Measurements from ENCODE around the gene DNAH11. TPM values are rescaled to one million over a fixed set of nuclear protein-coding genes. Genes with fewer than 3 reads are reported as not detected.
"Not testable (repeated sequence)": the region's sequence is repeated elsewhere in the genome, so short reads cannot be mapped to it uniquely, and the experiment has no call there.

DNAH11 gene
- total RNA-seq, 1 experiment from 2014 or later: 1.0 TPM

DNA sequence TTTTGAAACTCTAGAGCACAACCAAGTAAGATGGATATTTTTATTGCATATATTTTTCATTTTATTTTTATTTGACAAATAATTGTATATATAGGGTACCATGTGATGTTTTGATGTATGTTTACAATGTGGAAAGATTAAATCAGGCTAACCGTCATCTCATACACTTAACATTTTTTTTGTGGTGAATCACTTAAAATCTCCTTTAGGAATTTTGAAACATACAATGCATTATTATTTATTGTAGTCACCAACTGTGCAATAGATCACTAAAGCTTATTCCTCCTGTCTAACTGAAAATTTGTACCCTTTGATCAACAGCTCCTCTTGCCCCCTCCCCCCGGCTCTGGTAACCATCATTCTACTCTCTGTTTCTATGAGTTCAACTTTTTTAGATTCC, 77.2 kb downstream of the DNAH11 start:
- no peaks in the 10 kb centered on the region for H3K27me3 ChIP-seq
- H3K4me1 ChIP-seq: no peaks in the 10 kb centered on the region
- DNase-seq: no peak
- H3K4me3 ChIP-seq: no peak overlapping the region
- H3K36me3 ChIP-seq: no peaks in the 10 kb centered on the region
- no peak overlapping the region for H3K27ac ChIP-seq
- H3K9me3 ChIP-seq (replicated peaks): no peaks in the 10 kb centered on the region

DNA sequence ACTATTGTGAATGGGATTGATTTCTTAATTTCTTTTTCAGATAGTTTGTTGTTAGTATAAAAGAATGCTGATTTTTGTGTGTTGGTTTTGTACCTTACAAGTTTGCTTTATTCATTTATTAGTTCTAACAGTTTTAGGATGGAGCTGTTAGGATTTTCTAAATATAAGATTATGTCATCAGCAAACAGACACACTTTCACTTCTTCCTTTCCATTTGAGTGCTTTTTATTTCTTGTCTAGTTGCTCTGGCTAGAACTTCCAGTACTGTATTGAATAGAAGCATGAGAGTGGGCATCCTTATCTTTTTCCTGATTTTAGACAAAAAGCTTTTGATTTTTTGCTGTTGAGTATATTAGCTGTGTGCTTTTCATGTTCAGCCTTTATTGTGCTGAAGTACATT, 81.5 kb downstream of the DNAH11 start:
- H3K36me3 ChIP-seq: no peaks in the 10 kb centered on the region
- no peak for DNase-seq
- no peak overlapping the region for H3K4me3 ChIP-seq
- H3K27me3 ChIP-seq: no peaks in the 10 kb centered on the region
- no peaks in the 10 kb centered on the region for H3K9me3 ChIP-seq (replicated peaks)
- no peak overlapping the region for H3K27ac ChIP-seq
- H3K4me1 ChIP-seq: no peaks in the 10 kb centered on the region

DNA sequence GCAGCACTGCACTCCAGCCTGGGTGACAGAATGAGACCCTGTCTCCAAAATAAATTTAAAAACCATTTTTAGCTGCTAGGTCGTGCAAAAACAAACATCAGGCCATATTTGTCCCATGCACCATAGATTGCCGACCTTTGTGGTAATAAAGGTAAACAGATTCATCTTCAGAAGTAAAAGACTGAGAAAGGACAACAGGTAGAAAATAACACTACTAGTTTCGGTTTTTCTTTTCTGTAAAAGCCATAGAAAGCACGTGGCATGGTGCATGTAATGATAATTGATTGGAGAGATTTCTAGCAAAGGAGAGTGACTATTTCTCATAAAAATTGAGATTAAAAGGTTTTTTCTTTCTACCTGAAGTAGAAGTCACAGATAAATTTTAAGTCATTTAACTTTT, 93.9 kb downstream of the DNAH11 start:
- no peak overlapping the region for H3K27ac ChIP-seq
- H3K27me3 ChIP-seq: no peaks in the 10 kb centered on the region
- H3K4me3 ChIP-seq: no peak overlapping the region
- no peaks in the 10 kb centered on the region for H3K36me3 ChIP-seq
- no peaks in the 10 kb centered on the region for H3K9me3 ChIP-seq (replicated peaks)
- no peaks in the 10 kb centered on the region for H3K4me1 ChIP-seq
- DNase-seq: no peak

DNA sequence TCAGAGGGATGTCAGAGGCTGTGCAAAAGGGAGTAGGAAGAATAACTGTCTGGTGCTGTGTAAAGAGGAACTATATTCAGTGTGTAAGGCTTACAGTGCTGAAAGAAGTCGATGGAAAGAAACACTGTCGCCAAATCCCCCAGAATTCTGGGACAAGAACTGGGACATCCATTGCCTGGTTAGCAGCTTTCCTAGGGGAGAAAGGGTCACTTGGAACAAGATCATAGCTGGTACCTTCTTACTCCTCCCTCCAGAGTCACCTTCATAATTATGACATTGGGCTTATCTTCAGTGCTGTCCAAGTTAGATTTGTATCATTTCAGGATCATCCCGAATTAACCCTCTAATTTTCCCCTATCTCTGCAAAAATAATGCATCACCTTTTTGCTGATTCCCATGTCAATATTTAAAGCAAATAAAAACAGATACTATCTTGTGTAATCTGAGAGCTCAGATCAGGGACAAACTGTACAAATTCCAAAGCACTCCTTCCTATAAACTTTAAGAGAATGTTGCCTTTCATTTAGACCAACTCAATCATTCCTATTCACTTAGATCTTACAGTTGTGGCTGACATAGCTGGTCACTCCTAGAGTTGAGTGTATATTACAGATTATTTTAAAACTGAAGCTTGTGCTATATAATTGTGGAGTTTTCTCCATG, 96.5 kb downstream of the DNAH11 start:
- Histone ChIP-seq H3K27me3 (no peaks in the 10 kb centered on the region), H3K4me3 (no peak overlapping the region), H3K27ac (no peak overlapping the region), H3K9me3 (replicated peaks) (no peaks in the 10 kb centered on the region), H3K4me1 (no peaks in the 10 kb centered on the region), H3K36me3 (no peaks in the 10 kb centered on the region)
- no peak for DNase-seq

DNA sequence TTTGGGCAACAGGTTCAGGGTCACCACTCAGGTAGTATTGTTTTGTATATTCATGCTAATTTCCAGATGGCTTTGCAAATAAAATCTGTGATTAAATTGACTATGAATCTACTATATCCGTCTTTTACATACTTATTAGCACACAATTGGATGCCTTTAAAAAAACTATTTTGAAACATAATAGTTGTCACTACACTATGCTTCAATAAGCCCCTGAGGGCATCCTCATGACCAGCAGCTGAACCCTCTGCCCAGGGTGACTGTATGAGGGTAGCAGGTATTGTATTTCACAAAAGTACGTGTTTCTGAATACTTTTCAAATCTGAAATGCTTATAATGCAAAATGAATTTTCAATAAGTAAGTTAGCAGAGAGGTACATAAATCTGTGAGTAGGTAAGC, 97.3 kb downstream of the DNAH11 start:
- Histone ChIP-seq H3K27ac (no peak overlapping the region), H3K4me1 (no peaks in the 10 kb centered on the region), H3K27me3 (no peaks in the 10 kb centered on the region), H3K9me3 (replicated peaks) (no peaks in the 10 kb centered on the region), H3K4me3 (no peak overlapping the region), H3K36me3 (no peaks in the 10 kb centered on the region)
- DNase-seq: peak in 1 of 2 experiments; percentile 16

DNA sequence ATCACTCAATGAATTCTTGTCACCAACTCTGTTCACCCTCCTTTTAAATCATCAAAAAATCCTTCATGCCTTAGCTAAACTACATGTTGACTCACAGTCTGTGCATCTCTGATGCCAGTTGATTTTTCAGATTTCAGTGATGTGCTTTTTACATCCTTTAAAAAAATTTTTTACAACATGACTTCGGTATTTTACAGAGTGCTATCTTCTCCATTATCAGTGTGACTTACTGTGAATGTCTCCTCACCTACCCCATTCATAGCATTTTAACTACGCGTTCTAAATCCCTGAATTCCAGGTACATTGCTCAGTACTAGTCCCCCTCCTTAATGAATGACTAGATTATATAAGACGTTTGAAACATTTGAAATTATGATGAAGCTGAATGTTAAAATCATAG, 98.7 kb downstream of the DNAH11 start:
- Histone ChIP-seq H3K36me3 (no peaks in the 10 kb centered on the region), H3K27ac (no peak overlapping the region), H3K27me3 (no peaks in the 10 kb centered on the region), H3K4me1 (no peaks in the 10 kb centered on the region), H3K9me3 (replicated peaks) (no peaks in the 10 kb centered on the region), H3K4me3 (no peak overlapping the region)
- DNase-seq: no peak

DNA sequence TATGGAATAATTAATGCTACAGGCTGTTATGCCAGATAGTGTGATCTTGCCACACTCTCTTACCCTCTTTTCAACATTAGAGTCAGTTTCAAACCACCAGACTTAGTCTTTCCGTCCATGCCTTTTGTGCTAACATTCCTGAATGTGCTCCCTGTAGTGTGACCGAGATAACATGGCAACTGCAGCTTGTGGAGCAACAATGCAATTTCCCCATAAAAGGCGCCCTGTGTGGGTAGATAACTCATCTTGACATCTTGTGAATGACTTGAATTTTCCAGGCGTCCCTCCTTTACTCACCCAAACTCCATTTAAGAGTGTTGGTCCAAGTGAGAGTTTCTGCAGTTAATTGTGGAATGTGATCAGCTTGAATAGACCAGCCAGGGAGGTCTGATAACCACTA, 99.6 kb downstream of the DNAH11 start:
- Histone ChIP-seq H3K36me3 (no peaks in the 10 kb centered on the region), H3K27me3 (no peaks in the 10 kb centered on the region), H3K27ac (no peak overlapping the region), H3K4me1 (no peaks in the 10 kb centered on the region), H3K9me3 (replicated peaks) (no peaks in the 10 kb centered on the region), H3K4me3 (no peak overlapping the region)
- DNase-seq: no peak

DNA sequence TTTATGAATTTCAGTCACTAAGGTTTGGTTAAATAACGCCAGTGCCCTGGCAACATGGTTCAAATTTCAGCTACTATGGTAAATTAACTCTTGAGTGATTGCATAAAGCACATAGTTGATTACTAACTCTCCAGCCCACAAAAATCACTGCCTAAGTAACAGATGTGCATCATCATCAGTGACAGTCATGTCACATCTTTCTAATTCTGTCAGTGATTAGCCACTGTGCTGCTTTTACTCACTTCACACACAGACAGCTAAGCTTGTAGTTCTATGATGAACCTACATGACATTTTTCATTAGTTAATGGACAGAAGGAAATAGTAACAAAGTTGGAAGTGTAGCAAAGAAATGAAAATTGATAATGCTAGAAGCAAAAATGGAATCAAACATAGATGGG, 108.9 kb downstream of the DNAH11 start:
- Histone ChIP-seq H3K4me3 (no peak overlapping the region), H3K27ac (no peak overlapping the region), H3K36me3 (no peaks in the 10 kb centered on the region), H3K27me3 (no peaks in the 10 kb centered on the region), H3K4me1 (no peaks in the 10 kb centered on the region), H3K9me3 (replicated peaks) (no peaks in the 10 kb centered on the region)
- no peak for DNase-seq

DNA sequence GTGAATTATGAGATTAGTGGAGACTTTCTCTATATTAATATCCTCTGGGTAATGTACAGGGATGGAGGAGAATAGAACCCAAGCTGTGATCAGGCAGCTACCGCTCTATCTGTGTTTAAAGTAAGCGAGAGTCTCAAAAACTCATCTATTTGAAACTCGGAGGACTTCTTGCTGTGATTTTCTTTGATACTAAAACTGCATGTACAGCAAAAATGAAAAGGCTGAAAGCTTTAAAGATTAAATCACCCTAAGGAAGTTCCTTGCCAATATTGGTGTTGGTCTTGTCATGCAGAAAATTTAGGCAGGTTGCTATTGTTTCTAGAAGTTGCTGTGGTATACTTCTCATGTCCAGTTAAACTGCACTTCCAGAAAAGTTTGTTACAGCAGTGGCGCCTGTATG, 110.8 kb downstream of the DNAH11 start:
- H3K4me3 ChIP-seq: no peak overlapping the region
- no peaks in the 10 kb centered on the region for H3K27me3 ChIP-seq
- no peaks in the 10 kb centered on the region for H3K4me1 ChIP-seq
- DNase-seq: no peak
- H3K27ac ChIP-seq: no peak overlapping the region
- no peaks in the 10 kb centered on the region for H3K9me3 ChIP-seq (replicated peaks)
- no peaks in the 10 kb centered on the region for H3K36me3 ChIP-seq

DNA sequence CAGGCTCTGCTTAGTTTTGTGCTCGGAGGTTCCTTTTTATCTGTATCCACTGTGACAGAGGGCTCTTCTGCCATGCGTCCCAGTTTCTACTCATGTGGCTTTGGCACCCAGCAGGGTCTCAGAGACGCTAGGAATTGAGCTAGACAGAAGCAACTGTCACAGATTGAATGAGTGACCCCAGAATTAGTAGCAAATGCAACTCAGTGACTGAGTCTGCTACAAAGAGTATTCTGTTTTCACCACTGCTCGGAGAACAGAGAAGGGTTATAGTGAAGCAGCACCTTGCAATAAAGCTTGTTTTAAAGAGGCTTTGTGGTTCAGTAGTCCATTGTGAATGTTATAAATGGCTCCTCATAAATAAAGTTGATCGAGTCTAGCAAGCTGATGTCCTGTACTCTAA, 113.2 kb downstream of the DNAH11 start:
- no peak overlapping the region for H3K4me3 ChIP-seq
- no peaks in the 10 kb centered on the region for H3K4me1 ChIP-seq
- H3K27me3 ChIP-seq: no peaks in the 10 kb centered on the region
- H3K9me3 ChIP-seq (replicated peaks): no peaks in the 10 kb centered on the region
- no peak overlapping the region for H3K27ac ChIP-seq
- DNase-seq: no peak
- no peaks in the 10 kb centered on the region for H3K36me3 ChIP-seq

DNA sequence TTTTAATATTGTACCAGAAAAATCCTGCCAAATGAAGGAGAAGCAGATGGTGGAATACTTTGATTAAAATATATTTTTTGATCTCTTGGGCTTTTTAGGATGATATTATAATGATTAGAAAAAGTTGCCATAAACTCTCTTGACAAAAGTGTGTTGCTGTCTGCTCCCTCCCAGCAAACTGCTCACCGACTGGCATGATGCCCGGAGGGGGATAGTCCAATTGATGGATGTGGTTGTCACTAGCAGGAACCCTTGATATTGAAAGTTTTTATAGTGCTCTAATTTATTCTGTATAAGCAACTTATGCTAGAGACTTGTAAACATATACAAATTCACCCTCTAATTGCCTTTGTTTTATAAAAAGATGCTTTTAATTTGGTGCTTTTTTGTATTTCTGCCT, 114.0 kb downstream of the DNAH11 start:
- H3K9me3 ChIP-seq (replicated peaks): no peaks in the 10 kb centered on the region
- no peaks in the 10 kb centered on the region for H3K36me3 ChIP-seq
- H3K27me3 ChIP-seq: no peaks in the 10 kb centered on the region

DNA sequence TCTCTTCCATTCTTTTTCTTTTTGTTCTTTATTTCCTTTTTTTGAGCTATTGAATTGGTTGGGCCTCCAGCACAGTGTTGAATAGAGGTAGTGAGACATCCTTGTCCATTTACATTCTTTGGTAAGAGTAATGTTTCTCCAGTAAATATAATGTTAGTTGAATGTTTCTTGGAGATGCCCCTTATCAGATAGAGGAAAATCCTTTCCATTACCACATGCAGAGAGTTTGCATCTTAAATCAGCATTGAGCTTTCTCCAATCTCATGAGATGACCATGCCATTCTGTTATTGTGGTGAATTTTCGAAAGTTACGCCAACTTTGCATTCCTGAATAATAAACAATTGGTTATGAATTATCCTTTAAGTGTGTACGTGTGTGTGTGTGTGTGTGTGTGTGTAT, 127.7 kb downstream of the DNAH11 start:
- no peak overlapping the region for H3K4me3 ChIP-seq
- H3K9me3 ChIP-seq (replicated peaks): no peaks in the 10 kb centered on the region
- H3K27ac ChIP-seq: no peak overlapping the region
- peaks cover 2% of the 10 kb centered on the region; the same call in 1 of the 2 replicates for H3K4me1 ChIP-seq
- no peaks in the 10 kb centered on the region for H3K36me3 ChIP-seq
- H3K27me3 ChIP-seq: no peaks in the 10 kb centered on the region
- no peak for DNase-seq

More for the DNA sequence above, 114.0 kb downstream of the DNAH11 start:
- no peak for DNase-seq
- Histone ChIP-seq H3K4me1 (no peaks in the 10 kb centered on the region), H3K27ac (no peak overlapping the region), H3K4me3 (no peak overlapping the region)

DNA sequence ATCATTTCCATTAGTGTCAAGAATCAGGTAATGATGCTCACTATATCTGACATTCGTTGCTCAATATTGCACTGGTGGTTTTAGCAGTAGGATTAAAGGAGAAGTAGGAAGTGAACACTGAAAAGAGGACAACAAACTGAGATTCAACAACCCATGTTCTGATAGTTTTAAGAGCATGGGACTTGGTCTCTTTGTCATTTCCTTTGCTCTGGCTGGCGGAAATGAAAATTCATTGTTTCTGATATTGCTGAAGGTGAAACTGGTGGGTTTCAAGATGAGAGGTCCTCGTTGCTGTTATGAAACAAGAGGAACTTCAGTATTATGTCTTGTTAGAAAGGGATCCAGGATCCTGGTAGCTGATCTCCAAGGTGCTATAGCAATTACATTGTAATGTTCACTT, 129.0 kb downstream of the DNAH11 start:
- no peak for DNase-seq
- peaks cover 9% of the 10 kb centered on the region for H3K4me1 ChIP-seq
- no peaks in the 10 kb centered on the region for H3K36me3 ChIP-seq
- H3K4me3 ChIP-seq: no peak overlapping the region
- no peaks in the 10 kb centered on the region for H3K27me3 ChIP-seq
- no peak overlapping the region for H3K27ac ChIP-seq
- no peaks in the 10 kb centered on the region for H3K9me3 ChIP-seq (replicated peaks)

DNA sequence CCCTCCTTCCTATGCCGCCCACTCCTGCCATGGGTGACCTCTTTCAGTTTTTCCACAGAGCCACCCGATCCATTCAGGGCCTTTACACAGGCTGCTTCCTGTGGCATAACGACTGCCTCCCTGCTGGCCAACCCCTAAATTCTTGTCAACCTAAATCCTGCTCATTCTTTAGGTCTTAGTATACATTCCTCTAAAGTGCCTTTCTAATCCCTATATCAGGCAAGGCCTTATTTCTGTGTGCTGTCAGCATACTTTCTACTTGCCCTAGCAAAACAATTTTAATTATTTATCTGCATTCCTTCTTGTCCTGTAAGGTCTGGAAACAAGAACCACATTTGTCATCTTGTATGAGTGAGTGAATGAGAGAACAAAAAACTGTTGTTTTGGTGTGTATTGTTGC, 132.4 kb downstream of the DNAH11 start:
- DNase-seq: peak; percentile 35 to 40
- Histone ChIP-seq H3K27me3 (no peaks in the 10 kb centered on the region), H3K36me3 (no peaks in the 10 kb centered on the region), H3K9me3 (replicated peaks) (0 out of 2 replicates have a peak, but pooled peaks cover 4% of the 10 kb centered on the region), H3K27ac (peak overlapping the region; percentile 49), H3K4me3 (no peak overlapping the region), H3K4me1 (peaks cover 9% of the 10 kb centered on the region)

DNA sequence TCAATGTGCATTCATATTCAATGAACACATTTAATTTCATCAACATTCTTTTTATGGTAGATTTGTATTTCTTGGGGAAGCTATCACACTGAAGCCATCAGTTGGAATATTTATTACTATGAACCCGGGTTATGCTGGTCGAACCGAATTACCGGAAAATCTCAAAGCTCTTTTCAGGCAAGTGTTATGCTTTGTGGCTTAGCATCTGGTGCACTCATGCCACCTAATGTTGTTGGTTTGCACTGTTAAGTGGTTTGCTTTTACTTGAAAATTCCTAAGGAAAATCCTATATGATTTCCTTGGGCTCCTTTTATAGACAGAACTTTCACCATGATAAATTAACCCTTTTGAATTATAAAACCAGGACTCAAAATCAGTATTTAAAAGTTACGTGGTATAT, 147.9 kb downstream of the DNAH11 start:
- no peaks in the 10 kb centered on the region; the same call in 1 of the 2 replicates for H3K27me3 ChIP-seq
- H3K4me3 ChIP-seq: no peak overlapping the region
- H3K36me3 ChIP-seq: no peaks in the 10 kb centered on the region
- no peaks in the 10 kb centered on the region for H3K9me3 ChIP-seq (replicated peaks)
- DNase-seq: no peak
- no peaks in the 10 kb centered on the region for H3K4me1 ChIP-seq
- H3K27ac ChIP-seq: no peak overlapping the region

DNA sequence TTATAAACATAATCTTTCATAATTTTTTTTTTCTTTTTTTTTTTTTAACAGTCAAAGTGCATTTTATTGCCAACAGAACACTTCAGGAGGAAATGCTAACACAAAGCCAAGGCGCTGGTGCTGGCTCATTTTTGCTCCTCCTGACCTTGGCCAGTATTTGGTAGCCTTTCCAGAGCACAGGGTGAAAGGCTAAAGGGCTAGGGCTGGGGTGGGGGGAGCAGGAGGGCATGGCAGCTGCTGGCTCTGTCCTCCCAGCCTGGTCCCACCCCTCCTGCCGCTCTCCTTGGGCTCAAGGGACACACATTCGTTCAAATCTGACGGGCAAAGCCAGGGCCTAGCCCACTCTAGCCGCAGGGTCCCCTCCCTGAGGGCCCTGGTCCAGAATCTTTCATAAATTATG, 148.3 kb downstream of the DNAH11 start:
- H3K27me3 ChIP-seq; H3K4me1 ChIP-seq; H3K27ac ChIP-seq; DNase-seq; H3K4me3 ChIP-seq; H3K36me3 ChIP-seq; H3K9me3 ChIP-seq (replicated peaks): not testable (repeated sequence)

All from SJCRH30 (cell line).